ENCODE measurements around the gene FPR2. TPM values are rescaled to one million over a fixed set of nuclear protein-coding genes. Genes with fewer than 3 reads are reported as not detected.

FPR2 gene
- polyA plus RNA-seq, 3 donors, result 36.2 to 108 (median 70.3) TPM

DNA sequence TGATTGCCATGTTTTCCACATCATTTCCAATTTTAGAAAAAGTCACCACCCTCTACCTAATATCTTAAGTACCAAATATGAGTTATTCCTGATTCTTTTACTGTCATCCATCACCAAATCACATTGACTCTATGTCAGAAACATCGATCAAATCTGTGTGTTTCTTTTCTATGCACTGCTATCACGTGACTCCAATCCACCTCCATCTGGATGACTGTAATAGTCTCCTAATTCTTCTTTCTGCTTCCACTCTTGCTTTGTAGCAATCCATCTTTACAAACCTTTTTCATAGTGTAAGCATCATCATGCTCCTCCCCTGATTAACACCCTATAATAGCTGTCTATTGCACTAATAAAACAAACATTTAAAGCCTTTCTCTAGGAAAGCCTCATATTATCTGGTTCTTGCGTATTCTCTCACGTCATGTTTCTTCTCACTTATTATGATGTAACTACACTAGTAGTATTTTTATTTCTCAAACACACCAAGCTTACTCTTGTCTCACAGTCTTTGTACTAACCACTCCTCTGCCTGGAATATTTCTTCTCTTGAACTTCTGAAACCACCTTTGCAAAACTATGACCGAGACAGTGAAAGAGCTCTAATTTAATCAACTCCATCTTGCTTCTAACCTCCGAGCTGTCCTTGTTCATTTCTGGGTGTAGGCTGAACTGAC, 23.3 kb downstream of the FPR2 start:
- H3K9me3 ChIP-seq (replicated peaks in 1 of 2; ENCODE audit: control insufficient read depth in 1 of 2, insufficient read depth in 1 of 2, low read length in 2 of 2), result no peaks in the 10 kb centered on the region
- no peak overlapping the region for H3K4me3 ChIP-seq (replicated peaks in 1 of 3; ENCODE audit: low read depth in 2 of 3, low read length in 3 of 3)
- peaks cover 92 to 95% of the 10 kb centered on the region in 2 donors for H3K4me1 ChIP-seq (ENCODE audit: control insufficient read depth in 1 of 2, insufficient read depth in 2 of 2, low read length in 2 of 2)
- H3K36me3 Mint-ChIP-seq, result no peaks in the 10 kb centered on the region
- H3K79me2 ChIP-seq (ENCODE audit: insufficient read depth, low read length), result no peaks in the 10 kb centered on the region
- intact Hi-C loops (cut with micrococcal nuclease), result loop anchor here (2.0 to 5.0 kb wide), 2 partner anchors 41 to 127 kb away; no protein-coding TSS in a partner anchor
- H3K9ac ChIP-seq (ENCODE audit: insufficient read depth, low read length, poor library complexity, severe bottlenecking), result peak overlapping the region; percentile 61
- peak overlapping the region; percentile 24 for H3K4me2 ChIP-seq (replicated peaks; ENCODE audit: extremely low read depth, low read length, poor library complexity, severe bottlenecking)
- H3K4me3 Mint-ChIP-seq, result no peak overlapping the region
- H3K27me3 ChIP-seq (ENCODE audit: control insufficient read depth in 2 of 2, insufficient read depth in 2 of 2, low read length in 2 of 2), result no peaks in the 10 kb centered on the region
- peaks cover 53% of the 10 kb centered on the region for H3K4me1 Mint-ChIP-seq
- no peak overlapping the region for H3K27ac Mint-ChIP-seq
- no peak overlapping the region for H2AFZ ChIP-seq (ENCODE audit: insufficient read depth, low read depth, low read length, poor library complexity, severe bottlenecking)
- TF ChIP-seq, protein P1, sequence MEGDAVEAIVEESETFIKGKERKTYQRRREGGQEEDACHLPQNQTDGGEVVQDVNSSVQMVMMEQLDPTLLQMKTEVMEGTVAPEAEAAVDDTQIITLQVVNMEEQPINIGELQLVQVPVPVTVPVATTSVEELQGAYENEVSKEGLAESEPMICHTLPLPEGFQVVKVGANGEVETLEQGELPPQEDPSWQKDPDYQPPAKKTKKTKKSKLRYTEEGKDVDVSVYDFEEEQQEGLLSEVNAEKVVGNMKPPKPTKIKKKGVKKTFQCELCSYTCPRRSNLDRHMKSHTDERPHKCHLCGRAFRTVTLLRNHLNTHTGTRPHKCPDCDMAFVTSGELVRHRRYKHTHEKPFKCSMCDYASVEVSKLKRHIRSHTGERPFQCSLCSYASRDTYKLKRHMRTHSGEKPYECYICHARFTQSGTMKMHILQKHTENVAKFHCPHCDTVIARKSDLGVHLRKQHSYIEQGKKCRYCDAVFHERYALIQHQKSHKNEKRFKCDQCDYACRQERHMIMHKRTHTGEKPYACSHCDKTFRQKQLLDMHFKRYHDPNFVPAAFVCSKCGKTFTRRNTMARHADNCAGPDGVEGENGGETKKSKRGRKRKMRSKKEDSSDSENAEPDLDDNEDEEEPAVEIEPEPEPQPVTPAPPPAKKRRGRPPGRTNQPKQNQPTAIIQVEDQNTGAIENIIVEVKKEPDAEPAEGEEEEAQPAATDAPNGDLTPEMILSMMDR (IDR thresholded peaks at IDR 0.05), result no peak
- WGBS (ENCODE audit: insufficient coverage), result 89% methylated on average over 2 of the region's 6 CpGs
- peaks cover 2 to 7% (median 4%) of the 10 kb centered on the region in 7 donors for H3K9me3 Mint-ChIP-seq
- H3K27me3 Mint-ChIP-seq (ENCODE audit: low read depth in 3 of 3), result peaks cover 0 to 2% (median 0%) of the 10 kb centered on the region in 3 donors
- H4K20me1 ChIP-seq (ENCODE audit: insufficient read depth, low read length), result no peaks in the 10 kb centered on the region
- no peaks in the 10 kb centered on the region for H3K36me3 ChIP-seq (replicated peaks in 1 of 2; ENCODE audit: control insufficient read depth in 1 of 2, insufficient read depth in 2 of 2, low read length in 2 of 2)
- peak overlapping the region; percentile 50 to 98 for H3K27ac ChIP-seq (ENCODE audit: low read depth in 1 of 2, low read length in 2 of 2)
- peak in 2 of 3 donors; percentile 31 to 41 for DNase-seq

DNA sequence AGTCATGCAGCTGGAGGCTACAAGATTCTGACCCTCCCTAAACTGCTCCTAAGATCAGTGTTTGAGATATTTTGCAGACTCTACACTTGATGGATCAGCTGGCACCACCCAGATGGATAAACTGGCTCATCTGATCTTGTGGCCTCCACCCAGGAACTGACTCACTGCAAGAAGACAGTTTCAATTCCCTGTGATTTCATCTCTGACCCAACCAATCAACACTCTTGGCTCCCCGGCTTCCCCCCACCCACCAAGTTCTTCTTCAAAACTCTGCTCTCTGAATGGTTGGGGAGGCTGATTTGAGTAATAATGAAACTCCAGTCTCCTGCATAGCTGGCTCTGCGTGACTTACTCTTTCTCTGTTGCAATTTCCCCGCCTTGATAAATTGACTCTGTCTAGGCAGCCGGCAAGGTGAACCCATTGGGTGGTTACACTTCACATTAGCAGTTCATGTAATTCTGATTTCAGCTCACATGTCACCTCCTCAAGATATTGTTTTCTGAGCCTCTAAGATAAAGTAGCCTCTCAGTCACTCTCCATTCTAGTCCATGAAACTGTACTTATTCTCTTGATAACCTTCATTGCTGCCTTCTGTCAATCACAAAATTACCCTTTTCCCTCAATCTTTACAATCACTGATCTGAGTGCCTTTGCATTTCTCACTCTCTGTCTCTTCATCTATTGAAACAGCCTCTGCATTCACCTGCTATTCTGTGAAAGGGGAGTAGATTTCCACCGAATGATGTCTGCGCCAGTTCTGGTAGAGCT, 24.1 kb downstream of the FPR2 start:
- no peak overlapping the region for H3K27ac Mint-ChIP-seq
- Histone ChIP-seq H3K9me3 (replicated peaks in 1 of 2; ENCODE audit: control insufficient read depth in 1 of 2, insufficient read depth in 1 of 2, low read length in 2 of 2) (no peaks in the 10 kb centered on the region), H4K20me1 (ENCODE audit: insufficient read depth, low read length) (no peaks in the 10 kb centered on the region), H3K4me3 (replicated peaks in 1 of 3; ENCODE audit: low read depth in 2 of 3, low read length in 3 of 3) (no peak overlapping the region), H3K79me2 (ENCODE audit: insufficient read depth, low read length) (no peaks in the 10 kb centered on the region), H2AFZ (ENCODE audit: insufficient read depth, low read depth, low read length, poor library complexity, severe bottlenecking) (no peak overlapping the region), H3K9ac (ENCODE audit: insufficient read depth, low read length, poor library complexity, severe bottlenecking) (peak overlapping the region; percentile 64), H3K27ac (ENCODE audit: low read depth in 1 of 2, low read length in 2 of 2) (peak overlapping the region; percentile 50 to 98), H3K27me3 (ENCODE audit: control insufficient read depth in 2 of 2, insufficient read depth in 2 of 2, low read length in 2 of 2) (no peaks in the 10 kb centered on the region), H3K4me2 (replicated peaks; ENCODE audit: extremely low read depth, low read length, poor library complexity, severe bottlenecking) (peak overlapping the region; percentile 15), H3K4me1 (ENCODE audit: control insufficient read depth in 1 of 2, insufficient read depth in 2 of 2, low read length in 2 of 2) (peaks cover 92 to 95% of the 10 kb centered on the region in 2 donors), H3K36me3 (replicated peaks in 1 of 2; ENCODE audit: control insufficient read depth in 1 of 2, insufficient read depth in 2 of 2, low read length in 2 of 2) (no peaks in the 10 kb centered on the region)
- 25% methylated on average over 4 of the region's 6 CpGs for WGBS (ENCODE audit: insufficient coverage)
- peaks cover 2 to 7% (median 4%) of the 10 kb centered on the region in 7 donors for H3K9me3 Mint-ChIP-seq
- DNase-seq, result peak; percentile 98 to 99 (median 99)
- peaks cover 52% of the 10 kb centered on the region for H3K4me1 Mint-ChIP-seq
- H3K27me3 Mint-ChIP-seq (ENCODE audit: low read depth in 3 of 3), result peaks cover 0 to 1% (median 0%) of the 10 kb centered on the region in 3 donors
- TF ChIP-seq, protein P1 (IDR thresholded peaks at IDR 0.05), result no peak
- intact Hi-C loops (cut with micrococcal nuclease), result loop anchor here (2.0 to 5.0 kb wide), 4 partner anchors 40 to 178 kb away; no protein-coding TSS in a partner anchor
- no peak overlapping the region for H3K4me3 Mint-ChIP-seq
- no peaks in the 10 kb centered on the region for H3K36me3 Mint-ChIP-seq

Data from CD14-positive monocyte (primary cell).